HepG2 (cell line): ENCODE measurements around the gene YIPF4. TPM values are rescaled to one million over a fixed set of nuclear protein-coding genes. Genes with fewer than 3 reads are reported as not detected.

ENCODE experiments used
- ARNTL ChIP-seq: sonication (generic); formaldehyde crosslinking; IDR thresholded peaks from 2 replicates; pipeline ENCODE4 v1.4.0; 2020; ENCODE audit warnings: mild to moderate bottlenecking, missing genetic modification reagents
- DRAP1 ChIP-seq: IDR thresholded peaks from 2 replicates; pipeline ENCODE4 v1.6.1; 2016; ENCODE audit warnings: missing genetic modification reagents, missing compliant biosample characterization
- FOXJ3 ChIP-seq: sonication (generic); formaldehyde crosslinking; IDR thresholded peaks from 2 replicates; pipeline ENCODE4 v1.4.0; 2020; ENCODE audit warnings: missing genetic modification reagents, mild to moderate bottlenecking, borderline replicate concordance
- FOXK1 ChIP-seq: sonication (generic); formaldehyde crosslinking; IDR thresholded peaks from 2 replicates; pipeline ENCODE4 v1.4.0; 2020; ENCODE audit warnings: low read depth, missing genetic modification reagents, borderline replicate concordance
- GATAD2A ChIP-seq: IDR thresholded peaks from 2 replicates; pipeline ENCODE4 v1.6.1; 2016
- KDM6A ChIP-seq: IDR thresholded peaks from 2 replicates; pipeline ENCODE4 v1.6.1; 2016; ENCODE audit warnings: low read depth
- MED13 ChIP-seq: sonication (generic); formaldehyde crosslinking; IDR thresholded peaks from 2 replicates; pipeline ENCODE4 v1.5.0; 2020; ENCODE audit warnings: missing genetic modification reagents
- MXD4 ChIP-seq: IDR thresholded peaks from 2 replicates; pipeline ENCODE4 v1.6.1; 2016; ENCODE audit warnings: mild to moderate bottlenecking, missing biosample characterization, missing genetic modification reagents
- RBFOX2 ChIP-seq: fragments of 200-400 bp; formaldehyde crosslinking; IDR thresholded peaks from 2 replicates; pipeline ENCODE4 v1.6.1; 2017; ENCODE audit warnings: low read depth, mild to moderate bottlenecking, low read length
- REPIN1 ChIP-seq: sonication (generic); formaldehyde crosslinking; IDR thresholded peaks from 2 replicates; pipeline ENCODE4 v1.8.0; 2022; ENCODE audit warnings: missing genetic modification reagents, low read depth, mild to moderate bottlenecking, borderline replicate concordance
- TFE3 ChIP-seq: IDR thresholded peaks from 2 replicates; pipeline ENCODE4 v1.6.1; 2016
- TGIF2 ChIP-seq: IDR thresholded peaks from 2 replicates; pipeline ENCODE4 v1.6.1; 2016; ENCODE audit warnings: control low read depth, missing compliant biosample characterization
- ZNF136 ChIP-seq: sonication (generic); formaldehyde crosslinking; IDR thresholded peaks from 2 replicates; pipeline ENCODE4 v1.8.1; 2022; ENCODE audit warnings: low read depth, mild to moderate bottlenecking, moderate library complexity, missing genetic modification reagents
- ZNF414 ChIP-seq: sonication (generic); formaldehyde crosslinking; IDR thresholded peaks from 2 replicates; pipeline ENCODE4 v1.5.0; 2020; ENCODE audit warnings: missing genetic modification reagents
- ZNF503 ChIP-seq: sonication (generic); formaldehyde crosslinking; IDR thresholded peaks from 2 replicates; pipeline ENCODE4 v1.4.0; 2020; ENCODE audit warnings: missing genetic modification reagents
- polyA plus RNA-seq, 8 experiments: library from polyadenylated mRNA; depleted of rRNA in 3 of 8; stranded (reverse) in 7 of 8; unstranded in 1 of 8; fragments of >200 nt; fragmentation: Illumina TruSeq in 4 of 8; extraction: Trizol in 4 of 8; gene quantifications; 2 replicates each; pipeline versions ENCODE4 v1.2.1 to v1.2.3, GENCODE V29; 2011 to 2016; ENCODE audit warnings: low read depth in 4 of 8, missing spikeins in 1 of 8, mixed read lengths in 1 of 8; ENCODE audit not compliant: insufficient read depth in 1 of 8
- total RNA-seq, 5 experiments: library from RNA; depleted of rRNA; stranded (reverse); fragments of >200 nt; fragmentation: Illumina TruSeq; extraction: Trizol; gene quantifications; 2 replicates each; pipeline ENCODE4 v1.2.3, GENCODE V29; 2016; ENCODE audit warnings: low read depth in 1 of 5
- TF ChIP-seq, protein P1 (sequence below): sonication (generic); formaldehyde crosslinking; IDR thresholded peaks from 2 replicates; pipeline ENCODE4 v1.4.0; 2020; ENCODE audit warnings: mild to moderate bottlenecking, missing genetic modification reagents, borderline replicate concordance
- TF ChIP-seq, protein P2 (sequence below): sonication (generic); formaldehyde crosslinking; IDR thresholded peaks from 2 replicates; pipeline ENCODE4 v1.5.0; 2020; ENCODE audit warnings: missing genetic modification reagents

YIPF4 gene
- total and polyA plus RNA-seq, 2 of the 13 experiments (the other 11 are each of a cell fraction or from before 2014, with no cell fraction given): 19.0 to 43.9 TPM

DNA sequence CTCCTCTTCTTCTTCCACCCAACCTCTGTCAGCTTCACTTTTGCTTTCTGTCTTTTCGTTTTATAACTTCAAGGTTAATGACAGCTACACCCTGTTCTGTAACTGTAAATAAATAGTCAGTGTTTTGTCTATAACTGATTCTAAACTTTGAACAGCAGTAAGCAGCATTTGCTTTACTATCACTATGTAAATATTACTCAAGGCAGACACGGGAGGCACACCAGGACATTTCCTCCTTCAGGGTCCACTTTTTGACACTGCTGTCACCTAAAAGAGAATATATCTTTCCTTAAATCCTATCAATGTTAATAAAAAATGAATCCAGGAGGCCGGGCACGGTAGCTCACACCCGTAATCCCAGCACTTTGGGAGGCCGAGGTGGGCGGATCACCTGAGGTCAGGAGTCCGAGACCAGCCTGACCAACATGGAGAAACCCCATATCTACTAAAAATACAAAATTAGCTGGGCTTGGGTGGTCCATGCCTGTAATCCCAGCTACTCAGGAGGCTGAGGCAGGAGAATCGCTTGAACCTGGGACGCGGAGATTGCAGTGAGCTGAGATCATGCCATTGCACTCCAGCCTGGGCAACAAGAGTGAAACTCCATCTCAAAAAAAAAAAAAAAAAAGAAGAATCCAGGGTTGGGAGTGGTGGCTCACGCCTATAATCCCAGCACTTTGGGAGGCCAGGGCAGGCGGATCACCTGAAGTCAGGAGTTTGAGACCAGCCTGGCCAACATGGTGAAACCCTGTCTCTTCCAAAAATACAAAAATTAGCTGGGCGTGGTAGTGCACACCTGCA is 51.7 kb downstream of the YIPF4 start (continued):
- TF ChIP-seq, protein P1, sequence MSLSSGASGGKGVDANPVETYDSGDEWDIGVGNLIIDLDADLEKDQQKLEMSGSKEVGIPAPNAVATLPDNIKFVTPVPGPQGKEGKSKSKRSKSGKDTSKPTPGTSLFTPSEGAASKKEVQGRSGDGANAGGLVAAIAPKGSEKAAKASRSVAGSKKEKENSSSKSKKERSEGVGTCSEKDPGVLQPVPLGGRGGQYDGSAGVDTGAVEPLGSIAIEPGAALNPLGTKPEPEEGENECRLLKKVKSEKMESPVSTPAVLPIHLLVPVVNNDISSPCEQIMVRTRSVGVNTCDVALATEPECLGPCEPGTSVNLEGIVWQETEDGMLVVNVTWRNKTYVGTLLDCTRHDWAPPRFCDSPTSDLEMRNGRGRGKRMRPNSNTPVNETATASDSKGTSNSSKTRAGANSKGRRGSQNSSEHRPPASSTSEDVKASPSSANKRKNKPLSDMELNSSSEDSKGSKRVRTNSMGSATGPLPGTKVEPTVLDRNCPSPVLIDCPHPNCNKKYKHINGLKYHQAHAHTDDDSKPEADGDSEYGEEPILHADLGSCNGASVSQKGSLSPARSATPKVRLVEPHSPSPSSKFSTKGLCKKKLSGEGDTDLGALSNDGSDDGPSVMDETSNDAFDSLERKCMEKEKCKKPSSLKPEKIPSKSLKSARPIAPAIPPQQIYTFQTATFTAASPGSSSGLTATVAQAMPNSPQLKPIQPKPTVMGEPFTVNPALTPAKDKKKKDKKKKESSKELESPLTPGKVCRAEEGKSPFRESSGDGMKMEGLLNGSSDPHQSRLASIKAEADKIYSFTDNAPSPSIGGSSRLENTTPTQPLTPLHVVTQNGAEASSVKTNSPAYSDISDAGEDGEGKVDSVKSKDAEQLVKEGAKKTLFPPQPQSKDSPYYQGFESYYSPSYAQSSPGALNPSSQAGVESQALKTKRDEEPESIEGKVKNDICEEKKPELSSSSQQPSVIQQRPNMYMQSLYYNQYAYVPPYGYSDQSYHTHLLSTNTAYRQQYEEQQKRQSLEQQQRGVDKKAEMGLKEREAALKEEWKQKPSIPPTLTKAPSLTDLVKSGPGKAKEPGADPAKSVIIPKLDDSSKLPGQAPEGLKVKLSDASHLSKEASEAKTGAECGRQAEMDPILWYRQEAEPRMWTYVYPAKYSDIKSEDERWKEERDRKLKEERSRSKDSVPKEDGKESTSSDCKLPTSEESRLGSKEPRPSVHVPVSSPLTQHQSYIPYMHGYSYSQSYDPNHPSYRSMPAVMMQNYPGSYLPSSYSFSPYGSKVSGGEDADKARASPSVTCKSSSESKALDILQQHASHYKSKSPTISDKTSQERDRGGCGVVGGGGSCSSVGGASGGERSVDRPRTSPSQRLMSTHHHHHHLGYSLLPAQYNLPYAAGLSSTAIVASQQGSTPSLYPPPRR (CRISPR knock-in tag): peak; percentile 88
- TF ChIP-seq MED13 (CRISPR knock-in tag) (0 out of 2 replicates have a peak, but pooled peaks have one; percentile 48), FOXK1 (peak; percentile 87), GATAD2A (CRISPR knock-in tag) (peak; percentile 97), KDM6A (CRISPR knock-in tag) (peak; percentile 99), ZNF503 (CRISPR knock-in tag) (peak; percentile 91), MXD4 (CRISPR knock-in tag) (peak; percentile 27; the same call in 1 of the 2 replicates), TGIF2 (CRISPR knock-in tag) (peak; percentile 78; the same call in 1 of the 2 replicates), REPIN1 (CRISPR knock-in tag) (peak; percentile 80; the same call in 1 of the 2 replicates), DRAP1 (CRISPR knock-in tag) (peak; percentile 60; the same call in 1 of the 2 replicates), RBFOX2 (peak; percentile 54; the same call in 1 of the 2 replicates), ZNF136 (CRISPR knock-in tag) (peak; percentile 38; the same call in 1 of the 2 replicates), FOXJ3 (CRISPR knock-in tag) (peak; percentile 95; the same call in 1 of the 2 replicates), TFE3 (CRISPR knock-in tag) (peak; percentile 74), ZNF414 (peak; percentile 93), ARNTL (CRISPR knock-in tag) (0 out of 2 replicates have a peak, but pooled peaks have one; percentile 64)
- TF ChIP-seq, protein P2, sequence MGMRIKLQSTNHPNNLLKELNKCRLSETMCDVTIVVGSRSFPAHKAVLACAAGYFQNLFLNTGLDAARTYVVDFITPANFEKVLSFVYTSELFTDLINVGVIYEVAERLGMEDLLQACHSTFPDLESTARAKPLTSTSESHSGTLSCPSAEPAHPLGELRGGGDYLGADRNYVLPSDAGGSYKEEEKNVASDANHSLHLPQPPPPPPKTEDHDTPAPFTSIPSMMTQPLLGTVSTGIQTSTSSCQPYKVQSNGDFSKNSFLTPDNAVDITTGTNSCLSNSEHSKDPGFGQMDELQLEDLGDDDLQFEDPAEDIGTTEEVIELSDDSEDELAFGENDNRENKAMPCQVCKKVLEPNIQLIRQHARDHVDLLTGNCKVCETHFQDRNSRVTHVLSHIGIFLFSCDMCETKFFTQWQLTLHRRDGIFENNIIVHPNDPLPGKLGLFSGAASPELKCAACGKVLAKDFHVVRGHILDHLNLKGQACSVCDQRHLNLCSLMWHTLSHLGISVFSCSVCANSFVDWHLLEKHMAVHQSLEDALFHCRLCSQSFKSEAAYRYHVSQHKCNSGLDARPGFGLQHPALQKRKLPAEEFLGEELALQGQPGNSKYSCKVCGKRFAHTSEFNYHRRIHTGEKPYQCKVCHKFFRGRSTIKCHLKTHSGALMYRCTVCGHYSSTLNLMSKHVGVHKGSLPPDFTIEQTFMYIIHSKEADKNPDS (CRISPR knock-in tag): peak; percentile 97
